Mesenchymal stem cell (in vitro differentiated cells and primary cell): ENCODE data around the gene FUT7.
A peak's percentile ranks its signal among the peaks of the same experiment; 100 is the strongest.

Experiments
- DNase-seq: peaks from one replicate; pipeline ENCODE4 v3.0.0-alpha.2; 2013
- H2AFZ ChIP-seq: one replicate; pipeline ENCODE4 v1.6.1; 2013; ENCODE audit warnings: low read depth, mild to moderate bottlenecking, control low read depth, inconsistent platforms, low read length, moderate library complexity
- H2AK5ac ChIP-seq: 2 replicates; pipeline ENCODE4 v1.6.1; 2013; ENCODE audit warnings: low read length, moderate library complexity, mild to moderate bottlenecking, inconsistent platforms; ENCODE audit not compliant: severe bottlenecking
- H2BK120ac ChIP-seq: one replicate; pipeline ENCODE4 v1.6.1; 2013; ENCODE audit warnings: low read depth, mild to moderate bottlenecking, inconsistent platforms, low read length, moderate library complexity
- H2BK12ac ChIP-seq, 2 experiments: one replicate each; pipeline ENCODE4 v1.6.1; 2013; ENCODE audit warnings: inconsistent platforms in 2 of 2, low read length in 2 of 2, mild to moderate bottlenecking in 2 of 2, moderate library complexity in 2 of 2, control low read depth in 1 of 2
- H2BK15ac ChIP-seq: one replicate; pipeline ENCODE4 v1.6.1; 2013; ENCODE audit warnings: mild to moderate bottlenecking, low read depth, inconsistent platforms; ENCODE audit not compliant: poor library complexity, severe bottlenecking
- H2BK5ac ChIP-seq: 2 replicates; pipeline ENCODE4 v1.6.1; 2013; ENCODE audit warnings: low read depth, mild to moderate bottlenecking, low read length, control low read depth, inconsistent platforms; ENCODE audit not compliant: poor library complexity, severe bottlenecking
- H3K14ac ChIP-seq, 2 experiments: one replicate each; pipeline ENCODE4 v1.6.1; 2013; ENCODE audit warnings: inconsistent platforms in 2 of 2, low read length in 2 of 2, control low read depth in 1 of 2, mild to moderate bottlenecking in 1 of 2, moderate library complexity in 1 of 2
- H3K18ac ChIP-seq, 2 experiments: one replicate each; pipeline ENCODE4 v1.6.1; 2013; ENCODE audit warnings: inconsistent platforms in 2 of 2, low read length in 2 of 2, control low read depth in 1 of 2, low read depth in 1 of 2, mild to moderate bottlenecking in 1 of 2
- H3K23ac ChIP-seq, 2 experiments: one replicate each; pipeline ENCODE4 v1.6.1; 2013; ENCODE audit warnings: inconsistent platforms in 2 of 2, low read length in 2 of 2, mild to moderate bottlenecking in 2 of 2, moderate library complexity in 2 of 2, control low read depth in 1 of 2
- H3K27ac ChIP-seq: 2 replicates; pipeline ENCODE4 v1.5.1; 2013; ENCODE audit warnings: mild to moderate bottlenecking, moderate library complexity, low read length, control low read depth, inconsistent platforms; ENCODE audit not compliant: poor library complexity, severe bottlenecking
- H3K27me3 ChIP-seq, 2 experiments: 2 replicates each; pipeline versions ENCODE4 v1.6.1 to v1.7.0; 2013; ENCODE audit warnings: low read length in 2 of 2, mild to moderate bottlenecking in 2 of 2, moderate library complexity in 2 of 2, control low read depth in 1 of 2, inconsistent platforms in 1 of 2; ENCODE audit not compliant: control insufficient read depth in 1 of 2, insufficient read depth in 1 of 2
- H3K36me3 ChIP-seq, 2 experiments: 2 replicates each; pipeline versions ENCODE4 v1.6.1 to v1.7.0; 2013; ENCODE audit warnings: low read length in 2 of 2, control low read depth in 1 of 2, inconsistent platforms in 1 of 2, low read depth in 1 of 2, mild to moderate bottlenecking in 1 of 2; ENCODE audit not compliant: insufficient read depth in 2 of 2, control insufficient read depth in 1 of 2
- H3K4ac ChIP-seq, 2 experiments: one replicate each; pipeline ENCODE4 v1.6.1; 2013; ENCODE audit warnings: inconsistent platforms in 2 of 2, low read length in 2 of 2, mild to moderate bottlenecking in 2 of 2, moderate library complexity in 2 of 2, control low read depth in 1 of 2, low read depth in 1 of 2
- H3K4me1 ChIP-seq: 2 replicates; pipeline ENCODE4 v1.6.1; 2013; ENCODE audit warnings: low read depth, low read length, control low read depth; ENCODE audit not compliant: control insufficient read depth, insufficient read depth
- H3K4me2 ChIP-seq: 2 replicates; pipeline ENCODE4 v1.6.1; 2013; ENCODE audit warnings: low read length, mild to moderate bottlenecking, inconsistent platforms; ENCODE audit not compliant: poor library complexity, severe bottlenecking
- H3K4me3 ChIP-seq, 2 experiments: 2 replicates each; pipeline versions ENCODE4 v1.5.1 to v1.7.0; 2013; ENCODE audit warnings: low read length in 2 of 2, mild to moderate bottlenecking in 2 of 2, control low read depth in 1 of 2, low read depth in 1 of 2; ENCODE audit not compliant: insufficient read depth in 1 of 2
- H3K79me1 ChIP-seq: replicated peaks from 2 replicates; pipeline ENCODE4 v1.6.1; 2013; ENCODE audit warnings: mild to moderate bottlenecking, control low read depth, low read length, inconsistent platforms; ENCODE audit not compliant: poor library complexity, severe bottlenecking
- H3K9ac ChIP-seq: 2 replicates; pipeline ENCODE4 v1.7.0; 2013; ENCODE audit warnings: mild to moderate bottlenecking, low read length, moderate library complexity
- H3K9me3 ChIP-seq: 2 replicates; pipeline ENCODE4 v1.7.0; 2013; ENCODE audit warnings: mild to moderate bottlenecking, low read length; ENCODE audit not compliant: control insufficient read depth
- H4K8ac ChIP-seq: one replicate; pipeline ENCODE4 v1.6.1; 2013; ENCODE audit warnings: inconsistent platforms, mild to moderate bottlenecking, low read length, moderate library complexity
- H4K91ac ChIP-seq: one replicate; pipeline ENCODE4 v1.6.1; 2013; ENCODE audit warnings: mild to moderate bottlenecking, low read length, inconsistent platforms
- WGBS: methylation state at CpG from one replicate; pipeline ENCODE4 v1.1.7; 2013; ENCODE audit warnings: mixed read lengths; 5-methylcytosine and 5-hydroxymethylcytosine counted together

Gene FUT7

DNA sequence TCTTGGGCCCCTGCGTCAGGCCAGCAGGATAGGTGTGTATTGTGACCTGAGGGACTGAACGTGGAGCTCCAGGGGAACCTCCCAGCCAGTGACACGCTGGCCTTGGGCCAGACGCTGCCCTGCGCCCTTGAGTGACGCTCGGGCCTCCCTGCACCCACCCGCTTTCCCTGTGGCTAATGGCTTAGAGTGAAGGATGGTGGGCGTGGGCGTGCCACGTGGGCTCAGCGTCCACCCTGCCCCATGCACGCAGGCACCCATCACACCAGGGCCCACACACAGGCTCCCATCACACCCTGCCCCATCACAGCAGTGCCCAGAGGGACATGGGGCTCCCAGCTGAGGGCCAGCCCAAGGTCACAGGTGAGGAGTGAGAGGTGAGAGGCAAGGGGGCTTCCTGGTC is 5.1 kb upstream of the FUT7 start:
- no peak overlapping the region for H2BK15ac ChIP-seq
- 84% methylated on average over 3 of the region's 13 CpGs for WGBS
- no peak overlapping the region for H2AFZ ChIP-seq
- H2BK12ac ChIP-seq: no peak overlapping the region
- no peak overlapping the region for H3K18ac ChIP-seq
- H3K27ac ChIP-seq: no peak overlapping the region
- H4K8ac ChIP-seq: no peak overlapping the region
- H3K36me3 ChIP-seq: peaks cover 20 to 45% of the 10 kb centered on the region in 2 experiments
- H3K9me3 ChIP-seq: no peaks in the 10 kb centered on the region
- H3K27me3 ChIP-seq: peaks cover 0 to 11% of the 10 kb centered on the region in 2 experiments
- no peak overlapping the region for H3K4ac ChIP-seq
- no peak for DNase-seq
- H2AK5ac ChIP-seq: no peak overlapping the region
- no peak overlapping the region for H3K23ac ChIP-seq
- no peaks in the 10 kb centered on the region for H3K79me1 ChIP-seq
- no peak overlapping the region for H3K9ac ChIP-seq
- H3K4me2 ChIP-seq: no peak overlapping the region
- H2BK120ac ChIP-seq: no peak overlapping the region
- H2BK5ac ChIP-seq: no peak overlapping the region
- no peak overlapping the region for H3K14ac ChIP-seq
- H4K91ac ChIP-seq: no peak overlapping the region
- H3K4me3 ChIP-seq: no peak overlapping the region
- peaks cover 3% of the 10 kb centered on the region for H3K4me1 ChIP-seq

- no peak overlapping the region for H3K4me2 ChIP-seq
- no peak overlapping the region for H3K14ac ChIP-seq
- H3K79me1 ChIP-seq: no peaks in the 10 kb centered on the region
- no peak overlapping the region for H3K4me3 ChIP-seq
- H2AFZ ChIP-seq: no peak overlapping the region
- H3K4ac ChIP-seq: no peak overlapping the region
- no peaks in the 10 kb centered on the region for H3K9me3 ChIP-seq
- no peak overlapping the region for H3K27ac ChIP-seq
- H3K9ac ChIP-seq: no peak overlapping the region
- no peak overlapping the region for H2AK5ac ChIP-seq
- no peak overlapping the region for H3K18ac ChIP-seq
- 85% methylated on average over 8 of the region's 8 CpGs for WGBS
- H3K4me1 ChIP-seq: peaks cover 3% of the 10 kb centered on the region
- H2BK12ac ChIP-seq: peak overlapping the region in 1 of 2 experiments; percentile 17
- no peak overlapping the region for H2BK5ac ChIP-seq
- DNase-seq: no peak
- peak overlapping the region; percentile 16 for H2BK15ac ChIP-seq
- no peak overlapping the region for H4K91ac ChIP-seq
- no peak overlapping the region for H2BK120ac ChIP-seq
- H3K23ac ChIP-seq: peak overlapping the region in 1 of 2 experiments; percentile 11
- peaks cover 0 to 11% of the 10 kb centered on the region in 2 experiments for H3K27me3 ChIP-seq
- no peak overlapping the region for H4K8ac ChIP-seq
- peaks cover 20 to 36% of the 10 kb centered on the region in 2 experiments for H3K36me3 ChIP-seq
These were observed 4.0 kb upstream of the FUT7 start for GRCh38 chr9:137035937-137036336.

DNA sequence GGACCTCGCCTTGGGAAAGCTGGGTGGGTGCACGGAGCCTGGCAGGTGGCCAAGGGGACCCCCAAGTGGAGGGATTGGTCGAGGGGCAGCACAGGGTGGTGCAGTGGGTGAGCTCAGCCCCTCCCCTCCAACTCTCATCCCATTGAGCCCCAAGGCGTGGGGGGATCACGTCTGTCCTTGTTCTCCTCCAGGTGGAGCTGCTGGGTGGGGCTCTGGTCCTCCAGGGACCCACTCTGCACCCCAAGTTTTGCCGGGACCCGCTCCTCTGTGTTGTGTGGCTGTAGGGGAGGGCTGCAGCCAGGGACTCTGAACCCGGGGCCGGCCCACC is 3.6 kb upstream of the FUT7 start:
- Histone ChIP-seq H2BK5ac (no peak overlapping the region), H3K9me3 (no peaks in the 10 kb centered on the region), H3K18ac (no peak overlapping the region), H3K4ac (no peak overlapping the region), H2BK15ac (no peak overlapping the region), H3K14ac (no peak overlapping the region), H3K4me1 (peaks cover 3% of the 10 kb centered on the region), H3K36me3 (peaks cover 20 to 32% of the 10 kb centered on the region in 2 experiments), H2BK120ac (no peak overlapping the region), H3K9ac (no peak overlapping the region), H4K91ac (no peak overlapping the region), H3K4me2 (no peak overlapping the region), H3K23ac (no peak overlapping the region), H3K27ac (no peak overlapping the region), H4K8ac (no peak overlapping the region), H3K27me3 (peaks cover 0 to 11% of the 10 kb centered on the region in 2 experiments), H2BK12ac (no peak overlapping the region), H3K79me1 (no peaks in the 10 kb centered on the region), H2AK5ac (no peak overlapping the region), H2AFZ (no peak overlapping the region), H3K4me3 (no peak overlapping the region)
- DNase-seq: no peak
- WGBS: 38% methylated on average over 8 of the region's 9 CpGs

DNA sequence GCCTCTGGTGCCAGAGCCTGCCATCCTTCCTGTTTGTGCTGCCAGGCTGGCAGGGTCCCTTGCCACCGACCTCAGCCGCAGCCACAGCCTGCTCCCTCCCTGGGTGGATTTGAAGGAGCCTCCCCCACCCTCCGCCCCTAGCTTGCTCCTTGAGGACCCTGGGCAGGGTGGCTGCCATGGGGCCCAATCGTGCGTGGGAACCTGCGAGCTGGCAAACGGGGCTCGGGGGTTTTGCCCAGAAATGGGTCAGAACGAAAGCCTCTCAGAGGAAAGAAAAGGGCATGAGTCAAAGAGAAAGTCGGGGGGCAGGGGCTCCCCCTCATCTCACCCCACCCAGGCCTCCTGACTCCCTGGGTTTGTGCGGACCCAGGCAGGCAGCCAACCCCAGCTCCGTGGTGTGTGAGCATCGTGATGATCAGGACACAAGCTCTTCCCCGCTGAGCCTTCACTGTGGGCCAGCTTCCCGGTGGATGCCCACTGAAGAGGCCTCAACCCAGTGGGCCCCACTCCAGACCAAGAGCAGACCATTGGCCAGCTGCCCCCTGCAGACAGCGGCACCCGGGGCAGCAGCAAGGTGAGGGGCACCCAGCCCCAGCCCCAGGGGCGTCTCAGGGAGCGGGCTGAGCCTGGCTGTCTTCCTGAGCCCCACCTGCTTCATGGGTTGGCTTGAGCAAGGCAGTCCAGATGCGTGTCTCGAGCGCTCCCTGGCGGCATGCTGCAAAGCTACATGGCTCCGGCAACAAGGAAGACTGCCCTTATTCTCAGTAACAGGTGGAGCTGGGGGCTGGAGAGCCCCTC is 3.0 kb upstream of the FUT7 start:
- H3K23ac ChIP-seq: no peak overlapping the region

More for the DNA sequence above, 3.0 kb upstream of the FUT7 start:
- Histone ChIP-seq H3K4me3 (no peak overlapping the region), H3K36me3 (peaks cover 19 to 26% of the 10 kb centered on the region in 2 experiments), H4K8ac (no peak overlapping the region), H3K4me1 (peaks cover 3% of the 10 kb centered on the region), H3K9ac (no peak overlapping the region), H3K9me3 (no peaks in the 10 kb centered on the region), H2BK15ac (peak overlapping the region; percentile 34), H2BK5ac (no peak overlapping the region), H2BK12ac (no peak overlapping the region), H2AFZ (no peak overlapping the region), H3K18ac (no peak overlapping the region), H3K4me2 (no peak overlapping the region), H3K27me3 (peaks cover 0 to 11% of the 10 kb centered on the region in 2 experiments), H3K14ac (no peak overlapping the region), H3K27ac (no peak overlapping the region), H2AK5ac (no peak overlapping the region), H4K91ac (no peak overlapping the region), H3K79me1 (no peaks in the 10 kb centered on the region), H2BK120ac (no peak overlapping the region), H3K4ac (no peak overlapping the region)
- DNase-seq: peak; percentile 77
- 35% methylated on average over 18 of the region's 24 CpGs for WGBS
